Sigmoid colon (tissue), 7 donors: ENCODE data around the gene TBC1D2. TPM values are rescaled to one million over a fixed set of nuclear protein-coding genes. Genes with fewer than 3 reads are reported as not detected.
"Not testable (repeated sequence)": the region's sequence is repeated elsewhere in the genome, so short reads cannot be mapped to it uniquely, and the experiment has no call there.

ENCODE experiments used
- DNase-seq: peaks from one replicate; pipeline ENCODE4 v3.0.0-alpha.2; 2019
- H3K27ac ChIP-seq, 4 donors: fragments of 200-600 bp; sonication (generic); one replicate each; pipeline ENCODE4 v1.5.1; 2016 to 2019; ENCODE audit warnings: mild to moderate bottlenecking in 1 of 4
- H3K27me3 ChIP-seq, 3 donors: fragments of 200-600 bp; sonication (generic); one replicate each; pipeline ENCODE4 v1.5.1; 2019; ENCODE audit warnings: mild to moderate bottlenecking in 1 of 3
- H3K36me3 ChIP-seq, 4 donors: fragments of 200-600 bp; sonication (generic); one replicate each; pipeline ENCODE4 v1.5.1; 2016 to 2019
- H3K4me1 ChIP-seq, 4 donors: fragments of 200-600 bp; sonication (generic); one replicate each; pipeline ENCODE4 v1.5.1; 2017 to 2019
- H3K4me3 ChIP-seq, 4 donors: fragments of 200-600 bp; sonication (generic); one replicate each; pipeline ENCODE4 v1.5.1; 2017 to 2019; ENCODE audit warnings: mild to moderate bottlenecking in 2 of 4, moderate library complexity in 1 of 4
- H3K9me3 ChIP-seq, 4 donors: fragments of 200-600 bp in 3 of 4; sonication (generic) in 3 of 4; one replicate each; pipeline versions ENCODE4 v1.5.1 to v1.6.1; 2013 to 2019
- CTCF ChIP-seq, 4 experiments: fragments of 450-650 bp in 3 of 4; fragments of 200-600 bp in 1 of 4; IDR thresholded peaks; one replicate each; pipeline ENCODE4 v1.5.1; 2016 to 2019; ENCODE audit warnings: antibody characterized with exemption in 4 of 4, mild to moderate bottlenecking in 3 of 4, moderate library complexity in 2 of 4
- EP300 ChIP-seq, 4 donors: sonication (generic); formaldehyde crosslinking; IDR thresholded peaks; one replicate each; pipeline ENCODE4 v1.6.1; 2017; ENCODE audit warnings: antibody characterized with exemption in 4 of 4
- POLR2A ChIP-seq, 2 donors: fragments of 450-650 bp; IDR thresholded peaks; one replicate each; pipeline ENCODE4 v1.6.1; 2016; ENCODE audit warnings: antibody characterized with exemption in 2 of 2, mild to moderate bottlenecking in 2 of 2, moderate library complexity in 2 of 2
- POLR2AphosphoS5 ChIP-seq, 4 donors: sonication (generic); formaldehyde crosslinking; IDR thresholded peaks; one replicate each; pipeline ENCODE4 v1.6.1; 2017; ENCODE audit warnings: antibody characterized with exemption in 4 of 4
- WGBS, 2 donors: extraction: QIAGEN DNeasy Blood & Tissue Kit; methylation state at CpG; one replicate each; pipeline ENCODE4 v1.1.7; 2013; 5-methylcytosine and 5-hydroxymethylcytosine counted together
- intact Hi-C: fragments of 100-400 bp; cut with DNase I; formaldehyde crosslinking; loops from one replicate; pipeline ENCODE4 v1.15.1; 2023
- polyA plus RNA-seq, 3 donors: library from polyadenylated mRNA; stranded (reverse); fragments of 200-250 nt; gene quantifications; one replicate each; pipeline ENCODE4 v1.2.3, GENCODE V29; 2013
- total RNA-seq, 4 donors: library from RNA; depleted of rRNA; stranded (reverse); fragments of >200 nt; gene quantifications; one replicate each; pipeline ENCODE4 v1.1.0, GENCODE V29; 2016
- donor health status: healthy with polysubstance abuse.
- donor health status: Bipolar disorder and iron deficiency.
- donor health status: healthy.

TBC1D2 gene
- total and polyA plus RNA-seq, 7 donors, result 4.8 to 23.8 (median 13.3) TPM

GRCh38 chr9:98275159-98275558 is 19.7 kb upstream of the TBC1D2 start:
- WGBS, 2 donors, result 90 to 94% methylated on average over 2 of the region's 2 CpGs
- Histone ChIP-seq H3K4me3 (no peak overlapping the region), H3K4me1 (no peaks in the 10 kb centered on the region), H3K27me3 (peaks cover 0 to 13% (median 0%) of the 10 kb centered on the region in 3 donors), H3K27ac (no peak overlapping the region), H3K36me3 (no peaks in the 10 kb centered on the region), H3K9me3 (no peaks in the 10 kb centered on the region)
- TF ChIP-seq EP300 (IDR thresholded peaks at IDR 0.05), result no peak
- no peak for TF ChIP-seq POLR2AphosphoS5 (IDR thresholded peaks at IDR 0.05)
- TF ChIP-seq POLR2A (IDR thresholded peaks at IDR 0.05), result no peak
- TF ChIP-seq CTCF (IDR thresholded peaks at IDR 0.05), result no peak
- no peak for DNase-seq
- intact Hi-C loops, result no loop called here

- intact Hi-C loops, result no loop called here
- Histone ChIP-seq H3K36me3 (no peaks in the 10 kb centered on the region), H3K4me1 (no peaks in the 10 kb centered on the region), H3K4me3 (no peak overlapping the region), H3K27me3 (peaks cover 0 to 13% (median 0%) of the 10 kb centered on the region in 3 donors), H3K27ac (no peak overlapping the region), H3K9me3 (no peaks in the 10 kb centered on the region)
- TF ChIP-seq POLR2AphosphoS5 (IDR thresholded peaks at IDR 0.05) (no peak), EP300 (IDR thresholded peaks at IDR 0.05) (no peak), POLR2A (IDR thresholded peaks at IDR 0.05) (no peak), CTCF (IDR thresholded peaks at IDR 0.05) (no peak)
- DNase-seq, result no peak
- WGBS, 2 donors, result 78 to 92% methylated on average over 3 of the region's 3 CpGs
Observed at GRCh38 chr9:98272083-98272482, 16.6 kb upstream of the TBC1D2 start.

- peaks cover 0 to 8% (median 0%) of the 10 kb centered on the region in 3 donors for H3K27me3 ChIP-seq
- H3K4me3 ChIP-seq, result no peak overlapping the region
- TF ChIP-seq POLR2AphosphoS5 (IDR thresholded peaks at IDR 0.05) (no peak), EP300 (IDR thresholded peaks at IDR 0.05) (no peak), POLR2A (IDR thresholded peaks at IDR 0.05) (no peak), CTCF (IDR thresholded peaks at IDR 0.05) (no peak)
- no peak overlapping the region for H3K27ac ChIP-seq
- WGBS, 2 donors, result 58 to 60% methylated on average over 3 of the region's 3 CpGs
- no peaks in the 10 kb centered on the region for H3K4me1 ChIP-seq
- H3K36me3 ChIP-seq, result no peaks in the 10 kb centered on the region
- H3K9me3 ChIP-seq, result no peaks in the 10 kb centered on the region
- intact Hi-C loops, result no loop called here
- no peak for DNase-seq
Observed at GRCh38 chr9:98271479-98271878, 16.0 kb upstream of the TBC1D2 start.

GRCh38 chr9:98270284-98270683 is 14.8 kb upstream of the TBC1D2 start:
- H3K4me3 ChIP-seq, H3K9me3 ChIP-seq, H3K36me3 ChIP-seq, H3K4me1 ChIP-seq, H3K27me3 ChIP-seq, H3K27ac ChIP-seq, intact Hi-C loops, DNase-seq: not testable (repeated sequence)
- WGBS, 2 donors, result 72 to 78% methylated on average over 11 of the region's 11 CpGs

- not testable (repeated sequence) for H3K4me1 ChIP-seq, H3K36me3 ChIP-seq, DNase-seq, H3K27me3 ChIP-seq, H3K9me3 ChIP-seq, H3K27ac ChIP-seq, H3K4me3 ChIP-seq
- intact Hi-C loops, result loop anchor here (10.0 kb wide), 1 partner anchor 575 kb away; the partner anchor contains the start of gene XPA
- WGBS, 2 donors, result 57 to 64% methylated on average over 10 of the region's 10 CpGs
Observed at GRCh38 chr9:98269652-98270051, 14.2 kb upstream of the TBC1D2 start.

GRCh38 chr9:98267556-98267955 is 12.1 kb upstream of the TBC1D2 start:
- intact Hi-C loops, result loop anchor here (10.0 kb wide), 1 partner anchor 573 kb away; the partner anchor contains the start of gene XPA
- H3K36me3 ChIP-seq, DNase-seq, H3K4me3 ChIP-seq, H3K27ac ChIP-seq, H3K27me3 ChIP-seq, H3K9me3 ChIP-seq, H3K4me1 ChIP-seq: not testable (repeated sequence)
- 81 to 86% methylated on average over 8 of the region's 8 CpGs for WGBS, 2 donors
